PFSK-1 (cell line): ENCODE measurements around the gene CRB2.

Source experiments
- FOXP2 ChIP-seq: optimal IDR thresholded peaks from 2 replicates; pipeline ENCODE3; 2011; ENCODE audit warnings: borderline replicate concordance, control low read depth, inconsistent platforms; ENCODE audit not compliant: insufficient read depth; ENCODE audit errors: extremely low read length, extremely low read depth
- POLR2AphosphoS5 ChIP-seq: IDR thresholded peaks from 2 replicates; pipeline ENCODE4 v1.6.1; 2012; ENCODE audit warnings: low read depth, mild to moderate bottlenecking, control low read depth, low read length, moderate library complexity
- SIN3A ChIP-seq: IDR thresholded peaks from 2 replicates; pipeline ENCODE4 v1.6.1; 2012; ENCODE audit warnings: mild to moderate bottlenecking, low read length, moderate library complexity, borderline replicate concordance; ENCODE audit not compliant: insufficient read depth
- TAF1 ChIP-seq: IDR thresholded peaks from 2 replicates; pipeline ENCODE4 v1.6.1; 2012; ENCODE audit warnings: low read length, control low read depth, borderline replicate concordance; ENCODE audit not compliant: insufficient read depth
- TF ChIP-seq, protein P1 (sequence below), 2 experiments: IDR thresholded peaks; 2 replicates each; pipeline versions ENCODE4 v1.6.1 to v1.8.0; 2011 to 2012; ENCODE audit warnings: low read depth in 2 of 2, low read length in 2 of 2, control low read depth in 1 of 2, inconsistent platforms in 1 of 2, mild to moderate bottlenecking in 1 of 2, moderate library complexity in 1 of 2; ENCODE audit not compliant: insufficient read depth in 1 of 2

Gene CRB2

DNA sequence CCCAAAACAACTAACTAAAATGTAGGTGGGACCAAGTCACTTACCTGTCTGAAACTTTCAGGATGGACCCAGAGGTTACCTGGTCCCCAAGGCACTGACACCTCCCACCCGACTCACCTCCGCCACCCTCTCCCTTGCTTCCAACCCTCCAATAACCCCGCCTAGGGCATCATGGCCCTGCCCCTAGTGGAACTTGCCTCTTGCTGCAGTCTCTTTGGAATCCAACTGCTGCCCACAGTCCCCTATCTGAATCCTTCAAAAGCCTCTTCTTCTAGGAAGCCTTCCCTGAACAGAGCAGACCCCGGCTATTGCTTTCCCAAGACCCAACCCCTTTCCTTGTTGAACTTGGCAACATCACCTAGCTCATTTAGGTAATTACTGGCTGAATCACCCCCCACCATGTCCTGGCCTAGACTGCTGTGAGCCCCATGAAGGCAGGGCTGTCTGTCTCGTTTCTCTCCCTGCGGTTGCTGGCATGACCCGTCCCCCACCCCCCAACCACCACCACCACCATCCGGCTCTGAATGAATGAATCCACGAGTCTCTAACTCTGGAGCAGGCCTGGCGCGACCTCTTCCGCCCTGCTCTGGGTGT is 9.4 kb downstream of the CRB2 start:
- TF ChIP-seq TAF1 (no peak), SIN3A (no peak), FOXP2 (no peak), POLR2AphosphoS5 (no peak)
- TF ChIP-seq, protein P1, sequence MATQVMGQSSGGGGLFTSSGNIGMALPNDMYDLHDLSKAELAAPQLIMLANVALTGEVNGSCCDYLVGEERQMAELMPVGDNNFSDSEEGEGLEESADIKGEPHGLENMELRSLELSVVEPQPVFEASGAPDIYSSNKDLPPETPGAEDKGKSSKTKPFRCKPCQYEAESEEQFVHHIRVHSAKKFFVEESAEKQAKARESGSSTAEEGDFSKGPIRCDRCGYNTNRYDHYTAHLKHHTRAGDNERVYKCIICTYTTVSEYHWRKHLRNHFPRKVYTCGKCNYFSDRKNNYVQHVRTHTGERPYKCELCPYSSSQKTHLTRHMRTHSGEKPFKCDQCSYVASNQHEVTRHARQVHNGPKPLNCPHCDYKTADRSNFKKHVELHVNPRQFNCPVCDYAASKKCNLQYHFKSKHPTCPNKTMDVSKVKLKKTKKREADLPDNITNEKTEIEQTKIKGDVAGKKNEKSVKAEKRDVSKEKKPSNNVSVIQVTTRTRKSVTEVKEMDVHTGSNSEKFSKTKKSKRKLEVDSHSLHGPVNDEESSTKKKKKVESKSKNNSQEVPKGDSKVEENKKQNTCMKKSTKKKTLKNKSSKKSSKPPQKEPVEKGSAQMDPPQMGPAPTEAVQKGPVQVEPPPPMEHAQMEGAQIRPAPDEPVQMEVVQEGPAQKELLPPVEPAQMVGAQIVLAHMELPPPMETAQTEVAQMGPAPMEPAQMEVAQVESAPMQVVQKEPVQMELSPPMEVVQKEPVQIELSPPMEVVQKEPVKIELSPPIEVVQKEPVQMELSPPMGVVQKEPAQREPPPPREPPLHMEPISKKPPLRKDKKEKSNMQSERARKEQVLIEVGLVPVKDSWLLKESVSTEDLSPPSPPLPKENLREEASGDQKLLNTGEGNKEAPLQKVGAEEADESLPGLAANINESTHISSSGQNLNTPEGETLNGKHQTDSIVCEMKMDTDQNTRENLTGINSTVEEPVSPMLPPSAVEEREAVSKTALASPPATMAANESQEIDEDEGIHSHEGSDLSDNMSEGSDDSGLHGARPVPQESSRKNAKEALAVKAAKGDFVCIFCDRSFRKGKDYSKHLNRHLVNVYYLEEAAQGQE (IDR thresholded peaks at IDR 0.05; ENCODE audit: insufficient read depth in 1 of 2, low read depth in 2 of 2, low read length in 2 of 2), result no peak

GRCh38 chr9:123365881-123366528 is 10.0 kb downstream of the CRB2 start:
- TF ChIP-seq TAF1, result no peak
- TF ChIP-seq, protein P1 (IDR thresholded peaks at IDR 0.05; ENCODE audit: insufficient read depth in 1 of 2, low read depth in 2 of 2, low read length in 2 of 2), result no peak
- TF ChIP-seq SIN3A, result no peak
- no peak for TF ChIP-seq POLR2AphosphoS5
- TF ChIP-seq FOXP2, result no peak

GRCh38 chr9:123368023-123368422 is 12.0 kb downstream of the CRB2 start:
- TF ChIP-seq, protein P1 (IDR thresholded peaks at IDR 0.05; ENCODE audit: insufficient read depth in 1 of 2, low read depth in 2 of 2, low read length in 2 of 2), result no peak
- no peak for TF ChIP-seq SIN3A

DNA sequence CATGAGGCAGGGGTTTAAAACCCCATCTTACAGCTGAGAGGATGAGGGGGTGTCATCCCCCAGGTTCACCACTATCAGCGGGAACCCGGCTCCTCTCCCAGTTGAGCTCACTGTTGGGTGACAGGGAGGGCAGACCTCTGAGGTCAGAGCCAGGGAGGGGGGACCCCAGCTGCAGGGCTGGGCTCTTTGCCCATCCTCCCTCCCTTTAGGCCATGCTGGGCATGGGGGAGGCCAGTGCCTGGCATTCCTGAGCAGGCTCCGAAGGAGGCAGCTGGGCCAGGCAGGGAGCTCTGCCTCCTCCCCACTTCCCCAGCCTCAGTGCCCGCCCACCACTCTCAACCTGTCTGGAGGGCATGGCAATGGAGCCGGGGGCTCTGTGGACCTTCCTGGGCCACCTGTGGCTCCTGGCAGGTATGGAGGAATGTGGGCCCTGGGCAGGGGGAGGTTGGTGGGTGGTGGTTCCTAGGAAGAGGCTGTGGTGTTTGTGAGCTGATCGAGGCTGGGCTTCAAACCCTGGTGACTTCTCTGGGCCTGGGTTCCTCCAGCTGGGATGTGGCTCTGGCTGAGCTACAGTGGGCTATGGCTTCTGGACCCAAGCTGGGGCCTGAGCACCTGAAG is 12.6 kb downstream of the CRB2 start:
- TF ChIP-seq, protein P1 (IDR thresholded peaks at IDR 0.05; ENCODE audit: insufficient read depth in 1 of 2, low read depth in 2 of 2, low read length in 2 of 2), result no peak
- no peak for TF ChIP-seq TAF1
- no peak for TF ChIP-seq POLR2AphosphoS5
- TF ChIP-seq FOXP2, result no peak
- no peak for TF ChIP-seq SIN3A
